IPS-NIHi7 (cell line): Measurements from ENCODE around the gene SLC27A5.
A peak's percentile ranks its signal among the peaks of the same experiment; 100 is the strongest.

Experiments used
- DNase-seq: peaks from one replicate; pipeline ENCODE4 v3.0.0; 2012; ENCODE audit warnings: mixed read lengths; ENCODE audit errors: extremely low spot score

Gene SLC27A5

GRCh38 chr19:58511353-58512208, at the start of gene SLC27A5:
TSS of gene SLC27A5 (minus strand) at chr19:58511992. CDS start at chr19:58511955, 37 bp downstream.
- DNase-seq: no peak

- no peak for DNase-seq
Measured at GRCh38 chr19:58560921-58561320, 49.1 kb upstream of the SLC27A5 start.

- DNase-seq: no peak
Measured at GRCh38 chr19:58560007-58560887, 48.5 kb upstream of the SLC27A5 start.

GRCh38 chr19:58559275-58560006, 47.6 kb upstream of the SLC27A5 start:
- DNase-seq: peak; percentile 94

GRCh38 chr19:58558623-58559274, 47.0 kb upstream of the SLC27A5 start:
- DNase-seq: peak; percentile 93

- DNase-seq: no peak
Measured at GRCh38 chr19:58558066-58558622, 46.4 kb upstream of the SLC27A5 start, which contains the start of gene UBE2M. TSS of gene UBE2M (minus strand) at chr19:58558611. CDS start at chr19:58558381, 230 bp downstream.

GRCh38 chr19:58557221-58558065, 45.7 kb upstream of the SLC27A5 start:
- DNase-seq: no peak

- DNase-seq: no peak
Measured at GRCh38 chr19:58556622-58557220, 44.9 kb upstream of the SLC27A5 start.

- DNase-seq: no peak
Measured at GRCh38 chr19:58555920-58556621, 44.3 kb upstream of the SLC27A5 start.

GRCh38 chr19:58555369-58555885, 43.6 kb upstream of the SLC27A5 start:
- DNase-seq: no peak

GRCh38 chr19:58554494-58555368, 42.9 kb upstream of the SLC27A5 start, which contains the start of gene CHMP2A:
TSS of gene CHMP2A (minus strand) at chr19:58555105. CDS start at chr19:58554212, 893 bp downstream.
- peak; percentile 90 for DNase-seq

GRCh38 chr19:58553799-58554493, 42.2 kb upstream of the SLC27A5 start:
- no peak for DNase-seq

GRCh38 chr19:58552655-58553054, 40.9 kb upstream of the SLC27A5 start:
- DNase-seq: no peak

- no peak for DNase-seq
Measured at GRCh38 chr19:58551577-58552471, 40.0 kb upstream of the SLC27A5 start.

- DNase-seq: no peak
Measured at GRCh38 chr19:58551123-58551497, 39.3 kb upstream of the SLC27A5 start.
